ENCODE measurements around the gene CERT1. TPM values are rescaled to one million over a fixed set of nuclear protein-coding genes. Genes with fewer than 3 reads are reported as not detected.

Gene CERT1
- total RNA-seq, 1 donor = 37.8 TPM

- H3K4me3 ChIP-seq (ENCODE audit: low read depth, low read length) = no peak overlapping the region
- TF ChIP-seq CTCF (IDR thresholded peaks at IDR 0.05; ENCODE audit: insufficient read depth, low read length) = no peak
- DNase-seq (ENCODE audit: low read depth) = no peak
Measured at GRCh38 chr5:75355236-75355635, 156.2 kb downstream of the CERT1 start.

- TF ChIP-seq CTCF (IDR thresholded peaks at IDR 0.05; ENCODE audit: insufficient read depth, low read length) = no peak
- H3K4me3 ChIP-seq (ENCODE audit: low read depth, low read length) = no peak overlapping the region
- no peak for DNase-seq (ENCODE audit: low read depth)
Measured at GRCh38 chr5:75351139-75351926, 160.1 kb downstream of the CERT1 start.

- H3K4me3 ChIP-seq (ENCODE audit: low read depth, low read length) = no peak overlapping the region
- no peak for TF ChIP-seq CTCF (IDR thresholded peaks at IDR 0.05; ENCODE audit: insufficient read depth, low read length)
- no peak for DNase-seq (ENCODE audit: low read depth)
Measured at GRCh38 chr5:75349663-75350062, 161.8 kb downstream of the CERT1 start.

- no peak overlapping the region for H3K4me3 ChIP-seq (ENCODE audit: low read depth, low read length)
- TF ChIP-seq CTCF (IDR thresholded peaks at IDR 0.05; ENCODE audit: insufficient read depth, low read length) = no peak
- no peak for DNase-seq (ENCODE audit: low read depth)
Measured at GRCh38 chr5:75348241-75348640, 163.2 kb downstream of the CERT1 start.

- H3K4me3 ChIP-seq (ENCODE audit: low read depth, low read length) = no peak overlapping the region
- DNase-seq (ENCODE audit: low read depth) = no peak
- TF ChIP-seq CTCF (IDR thresholded peaks at IDR 0.05; ENCODE audit: insufficient read depth, low read length) = no peak
Measured at GRCh38 chr5:75342836-75343235, 168.6 kb downstream of the CERT1 start.

- DNase-seq (ENCODE audit: low read depth) = no peak
- no peak for TF ChIP-seq CTCF (IDR thresholded peaks at IDR 0.05; ENCODE audit: insufficient read depth, low read length)
- H3K4me3 ChIP-seq (ENCODE audit: low read depth, low read length) = no peak overlapping the region
Measured at GRCh38 chr5:75341934-75342333, 169.5 kb downstream of the CERT1 start.
